ENCODE measurements around the gene CEP19.

CEP19 gene

GRCh38 chr3:196712514-196713413, 714 bp upstream of the CEP19 start:
- DNase-seq (ENCODE audit: insufficient read length, low spot score) (no peak), FAIRE-seq (peak; percentile 70)

- DNase-seq (ENCODE audit: insufficient read length, low spot score) (no peak), FAIRE-seq (no peak)
Observed at GRCh38 chr3:196708467-196708866, 3.6 kb downstream of the CEP19 start.

GRCh38 chr3:196707566-196707965, 4.5 kb downstream of the CEP19 start:
- no peak for FAIRE-seq
- no peak for DNase-seq (ENCODE audit: insufficient read length, low spot score)

- DNase-seq (ENCODE audit: insufficient read length, low spot score) = no peak
- no peak for FAIRE-seq
Observed at GRCh38 chr3:196706731-196707130, 5.3 kb downstream of the CEP19 start.

GRCh38 chr3:196706327-196706726, 5.7 kb downstream of the CEP19 start:
- FAIRE-seq (no peak), DNase-seq (ENCODE audit: insufficient read length, low spot score) (no peak)

GRCh38 chr3:196700801-196701200, 11.2 kb downstream of the CEP19 start:
- FAIRE-seq = no peak

GRCh38 chr3:196699749-196700148, 12.3 kb downstream of the CEP19 start:
- DNase-seq (ENCODE audit: insufficient read length, low spot score) (no peak), FAIRE-seq (no peak)

More at GRCh38 chr3:196700801-196701200, 11.2 kb downstream of the CEP19 start:
- DNase-seq (ENCODE audit: insufficient read length, low spot score) = no peak

GRCh38 chr3:196697270-196697669, 14.8 kb downstream of the CEP19 start:
- no peak for DNase-seq (ENCODE audit: insufficient read length, low spot score)
- FAIRE-seq = no peak

- no peak for FAIRE-seq
- no peak for DNase-seq (ENCODE audit: insufficient read length, low spot score)
Observed at GRCh38 chr3:196695849-196696226, 16.2 kb downstream of the CEP19 start.

- FAIRE-seq = no peak
Observed at GRCh38 chr3:196694941-196695848, 16.9 kb downstream of the CEP19 start.

GRCh38 chr3:196694202-196694638, 17.8 kb downstream of the CEP19 start:
- no peak for DNase-seq (ENCODE audit: insufficient read length, low spot score)
- FAIRE-seq = no peak

More at GRCh38 chr3:196694941-196695848, 16.9 kb downstream of the CEP19 start:
- no peak for DNase-seq (ENCODE audit: insufficient read length, low spot score)

GRCh38 chr3:196691386-196691785, 20.7 kb downstream of the CEP19 start:
- no peak for FAIRE-seq
- DNase-seq (ENCODE audit: insufficient read length, low spot score) = no peak

GRCh38 chr3:196689941-196690660, 21.9 kb downstream of the CEP19 start:
- FAIRE-seq = no peak
- no peak for DNase-seq (ENCODE audit: insufficient read length, low spot score)

GRCh38 chr3:196688349-196688748, 23.7 kb downstream of the CEP19 start:
- DNase-seq (ENCODE audit: insufficient read length, low spot score) (no peak), FAIRE-seq (no peak)

GRCh38 chr3:196686436-196686835, 25.6 kb downstream of the CEP19 start:
- no peak for DNase-seq (ENCODE audit: insufficient read length, low spot score)
- no peak for FAIRE-seq

GRCh38 chr3:196684548-196685407, 27.3 kb downstream of the CEP19 start:
- DNase-seq (ENCODE audit: insufficient read length, low spot score) (peak; percentile 57), FAIRE-seq (peak; percentile 98)

- FAIRE-seq (no peak), DNase-seq (ENCODE audit: insufficient read length, low spot score) (no peak)
Observed at GRCh38 chr3:196677931-196678330, 34.1 kb downstream of the CEP19 start.

GRCh38 chr3:196677353-196677752, 34.7 kb downstream of the CEP19 start:
- no peak for DNase-seq (ENCODE audit: insufficient read length, low spot score)
- no peak for FAIRE-seq

- FAIRE-seq (no peak), DNase-seq (ENCODE audit: insufficient read length, low spot score) (no peak)
Observed at GRCh38 chr3:196673632-196674031, 38.4 kb downstream of the CEP19 start.

GRCh38 chr3:196670339-196670738, 41.7 kb downstream of the CEP19 start:
- DNase-seq (ENCODE audit: insufficient read length, low spot score) (no peak), FAIRE-seq (peak; percentile 54)
